ENCODE results near the gene PLCL1. TPM values are rescaled to one million over a fixed set of nuclear protein-coding genes. Genes with fewer than 3 reads are reported as not detected.

The PLCL1 gene
- total and polyA plus RNA-seq, 8 donors = 0.38 to 1.5 (median 0.73) TPM

- 81 to 87% methylated on average over 1 of the region's 1 CpG for WGBS, 2 donors
- Histone ChIP-seq H3K27ac (no peak overlapping the region), H3K27me3 (no peaks in the 10 kb centered on the region), H3K4me3 (no peak overlapping the region), H3K9me3 (no peaks in the 10 kb centered on the region), H3K4me1 (no peaks in the 10 kb centered on the region), H3K36me3 (no peaks in the 10 kb centered on the region)
- FAIRE-seq (no peak), ATAC-seq (no peak), DNase-seq (no peak)
- TF ChIP-seq CTCF (IDR thresholded peaks at IDR 0.05) = no peak
- intact Hi-C loops (cut with DNase I) = no loop called here
Measured at GRCh38 chr2:198143793-198144192, 339.4 kb downstream of the PLCL1 start.

- Histone ChIP-seq H3K4me1 (no peaks in the 10 kb centered on the region), H3K4me3 (no peak overlapping the region), H3K27me3 (no peaks in the 10 kb centered on the region), H3K9me3 (no peaks in the 10 kb centered on the region), H3K36me3 (no peaks in the 10 kb centered on the region), H3K27ac (no peak overlapping the region)
- DNase-seq = no peak
- TF ChIP-seq CTCF (IDR thresholded peaks at IDR 0.05) = no peak
- ATAC-seq = no peak
- 38 to 56% methylated on average over 3 of the region's 3 CpGs for WGBS, 2 donors
- intact Hi-C loops (cut with DNase I) = no loop called here
- no peak for FAIRE-seq
Measured at GRCh38 chr2:198144660-198145059, 340.3 kb downstream of the PLCL1 start.

- Histone ChIP-seq H3K9me3 (no peaks in the 10 kb centered on the region), H3K4me1 (no peaks in the 10 kb centered on the region), H3K27ac (no peak overlapping the region), H3K27me3 (no peaks in the 10 kb centered on the region), H3K36me3 (no peaks in the 10 kb centered on the region), H3K4me3 (no peak overlapping the region)
- ATAC-seq = no peak
- FAIRE-seq = no peak
- no peak for TF ChIP-seq CTCF (IDR thresholded peaks at IDR 0.05)
- intact Hi-C loops (cut with DNase I) = no loop called here
- DNase-seq = no peak
- 79 to 91% methylated on average over 3 of the region's 3 CpGs for WGBS, 2 donors
Measured at GRCh38 chr2:198146346-198146940, 342.1 kb downstream of the PLCL1 start.

- Histone ChIP-seq H3K4me3 (no peak overlapping the region), H3K27ac (no peak overlapping the region), H3K4me1 (no peaks in the 10 kb centered on the region), H3K36me3 (no peaks in the 10 kb centered on the region), H3K9me3 (no peaks in the 10 kb centered on the region), H3K27me3 (no peaks in the 10 kb centered on the region)
- FAIRE-seq = no peak
- no peak for TF ChIP-seq CTCF (IDR thresholded peaks at IDR 0.05)
- DNase-seq = no peak
- intact Hi-C loops (cut with DNase I) = no loop called here
- ATAC-seq = no peak
Measured at GRCh38 chr2:198157314-198157713, 352.9 kb downstream of the PLCL1 start.

GRCh38 chr2:198161151-198161550 is 356.8 kb downstream of the PLCL1 start:
- no peaks in the 10 kb centered on the region for H3K9me3 ChIP-seq
- TF ChIP-seq CTCF (IDR thresholded peaks at IDR 0.05) = no peak
- intact Hi-C loops (cut with DNase I) = no loop called here
- no peaks in the 10 kb centered on the region for H3K36me3 ChIP-seq
- no peak overlapping the region for H3K4me3 ChIP-seq
- ATAC-seq (no peak), FAIRE-seq (no peak), DNase-seq (no peak)
- H3K27me3 ChIP-seq = no peaks in the 10 kb centered on the region
- no peaks in the 10 kb centered on the region for H3K4me1 ChIP-seq
- H3K27ac ChIP-seq = no peak overlapping the region
